Activated CD8-positive, alpha-beta memory T cell treated with anti-CD3 and anti-CD28 coated beads for 1 hour (primary cell): ENCODE data around the gene MEIG1.
"Not testable (repeated sequence)": the region's sequence is repeated elsewhere in the genome, so short reads cannot be mapped to it uniquely, and the experiment has no call there.

Experiments
- DNase-seq, 2 donors: peaks; one replicate each; pipeline ENCODE4 v3.0.0-alpha.2; 2020; ENCODE audit warnings: low read depth in 1 of 2; ENCODE audit errors: extremely low read depth in 1 of 2

MEIG1 gene

GRCh38 chr10:14954001-14954770 lies 5.0 kb upstream of the MEIG1 start, which contains the start of gene DCLRE1C:
TSS of gene DCLRE1C (minus strand) at chr10:14954096. CDS start at chr10:14954010, 86 bp downstream.
- peak; percentile 54 to 73 for DNase-seq

- no peak for DNase-seq
Observed at GRCh38 chr10:14954934-14955333, 4.3 kb upstream of the MEIG1 start.

GRCh38 chr10:14958872-14959220 lies 342 bp upstream of the MEIG1 start:
- DNase-seq, result no peak

- DNase-seq, result no peak
Observed at GRCh38 chr10:14967897-14968296, 8.7 kb downstream of the MEIG1 start.

- peak in 1 of 2 donors; percentile 17 for DNase-seq
Observed at GRCh38 chr10:14971867-14972448, 12.8 kb downstream of the MEIG1 start.

GRCh38 chr10:14974153-14974998 lies 15.2 kb downstream of the MEIG1 start:
- not testable (repeated sequence) for DNase-seq

GRCh38 chr10:14975672-14976273 lies 16.6 kb downstream of the MEIG1 start:
- no peak for DNase-seq

GRCh38 chr10:14982744-14983143 lies 23.6 kb downstream of the MEIG1 start:
- no peak for DNase-seq

- not testable (repeated sequence) for DNase-seq
Observed at GRCh38 chr10:14989552-14989951, 30.4 kb downstream of the MEIG1 start.

- peak in 1 of 2 donors; percentile 24 for DNase-seq
Observed at GRCh38 chr10:14991035-14991749, 32.0 kb downstream of the MEIG1 start.

GRCh38 chr10:14992336-14992735 lies 33.1 kb downstream of the MEIG1 start:
- DNase-seq, result not testable (repeated sequence)

- DNase-seq, result not testable (repeated sequence)
Observed at GRCh38 chr10:14993500-14994455, 34.6 kb downstream of the MEIG1 start.

- no peak for DNase-seq
Observed at GRCh38 chr10:14995964-14996565, 36.9 kb downstream of the MEIG1 start.

- DNase-seq, result not testable (repeated sequence)
Observed at GRCh38 chr10:15013530-15013929, 54.3 kb downstream of the MEIG1 start.

GRCh38 chr10:15015451-15015850 lies 56.3 kb downstream of the MEIG1 start:
- no peak for DNase-seq

- not testable (repeated sequence) for DNase-seq
Observed at GRCh38 chr10:15020966-15021365, 61.8 kb downstream of the MEIG1 start.
